Neural progenitor cell (in vitro differentiated cells): ENCODE results near the gene CLSTN2.

Source experiments
- EZH2 ChIP-seq: fragments of 200-600 bp; sonication (generic); IDR thresholded peaks from 2 replicates; pipeline ENCODE4 v1.6.1; 2017; ENCODE audit warnings: antibody characterized with exemption, mild to moderate bottlenecking, moderate library complexity
- EZH2phosphoT487 ChIP-seq: fragments of 200-600 bp; sonication (generic); IDR thresholded peaks from 2 replicates; pipeline ENCODE4 v1.6.1; 2017; ENCODE audit warnings: antibody characterized with exemption
- TF ChIP-seq, protein P1 (sequence below): fragments of 200-600 bp; sonication (generic); IDR thresholded peaks from 2 replicates; pipeline ENCODE4 v1.5.1; 2017; ENCODE audit warnings: antibody characterized with exemption, mild to moderate bottlenecking

DNA sequence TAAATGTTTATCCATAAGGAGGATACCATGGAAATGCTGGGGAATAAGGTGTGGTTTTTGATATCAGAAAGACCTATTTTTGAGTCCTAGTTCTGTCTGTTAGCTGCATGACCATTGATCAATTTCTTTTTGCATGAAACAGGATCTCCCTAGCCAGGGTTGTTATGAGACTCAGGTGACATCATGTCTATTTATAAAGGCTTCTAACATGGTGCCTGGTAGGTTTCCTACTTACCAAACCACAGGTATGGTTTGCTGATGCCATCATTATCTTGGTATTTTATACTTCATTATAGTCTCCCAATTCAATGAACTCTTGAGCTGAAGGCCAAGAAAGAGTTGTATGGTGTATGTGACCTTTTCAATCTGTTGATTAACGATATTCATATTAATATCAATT lies 144.0 kb downstream of the CLSTN2 start:
- TF ChIP-seq EZH2: no peak
- TF ChIP-seq, protein P1, sequence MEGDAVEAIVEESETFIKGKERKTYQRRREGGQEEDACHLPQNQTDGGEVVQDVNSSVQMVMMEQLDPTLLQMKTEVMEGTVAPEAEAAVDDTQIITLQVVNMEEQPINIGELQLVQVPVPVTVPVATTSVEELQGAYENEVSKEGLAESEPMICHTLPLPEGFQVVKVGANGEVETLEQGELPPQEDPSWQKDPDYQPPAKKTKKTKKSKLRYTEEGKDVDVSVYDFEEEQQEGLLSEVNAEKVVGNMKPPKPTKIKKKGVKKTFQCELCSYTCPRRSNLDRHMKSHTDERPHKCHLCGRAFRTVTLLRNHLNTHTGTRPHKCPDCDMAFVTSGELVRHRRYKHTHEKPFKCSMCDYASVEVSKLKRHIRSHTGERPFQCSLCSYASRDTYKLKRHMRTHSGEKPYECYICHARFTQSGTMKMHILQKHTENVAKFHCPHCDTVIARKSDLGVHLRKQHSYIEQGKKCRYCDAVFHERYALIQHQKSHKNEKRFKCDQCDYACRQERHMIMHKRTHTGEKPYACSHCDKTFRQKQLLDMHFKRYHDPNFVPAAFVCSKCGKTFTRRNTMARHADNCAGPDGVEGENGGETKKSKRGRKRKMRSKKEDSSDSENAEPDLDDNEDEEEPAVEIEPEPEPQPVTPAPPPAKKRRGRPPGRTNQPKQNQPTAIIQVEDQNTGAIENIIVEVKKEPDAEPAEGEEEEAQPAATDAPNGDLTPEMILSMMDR: no peak
- no peak for TF ChIP-seq EZH2phosphoT487
